Measurements from ENCODE around the gene MARF1. TPM values are rescaled to one million over a fixed set of nuclear protein-coding genes. Genes with fewer than 3 reads are reported as not detected.
"Not testable (repeated sequence)": the region's sequence is repeated elsewhere in the genome, so short reads cannot be mapped to it uniquely, and the experiment has no call there.

The MARF1 gene, protein sequence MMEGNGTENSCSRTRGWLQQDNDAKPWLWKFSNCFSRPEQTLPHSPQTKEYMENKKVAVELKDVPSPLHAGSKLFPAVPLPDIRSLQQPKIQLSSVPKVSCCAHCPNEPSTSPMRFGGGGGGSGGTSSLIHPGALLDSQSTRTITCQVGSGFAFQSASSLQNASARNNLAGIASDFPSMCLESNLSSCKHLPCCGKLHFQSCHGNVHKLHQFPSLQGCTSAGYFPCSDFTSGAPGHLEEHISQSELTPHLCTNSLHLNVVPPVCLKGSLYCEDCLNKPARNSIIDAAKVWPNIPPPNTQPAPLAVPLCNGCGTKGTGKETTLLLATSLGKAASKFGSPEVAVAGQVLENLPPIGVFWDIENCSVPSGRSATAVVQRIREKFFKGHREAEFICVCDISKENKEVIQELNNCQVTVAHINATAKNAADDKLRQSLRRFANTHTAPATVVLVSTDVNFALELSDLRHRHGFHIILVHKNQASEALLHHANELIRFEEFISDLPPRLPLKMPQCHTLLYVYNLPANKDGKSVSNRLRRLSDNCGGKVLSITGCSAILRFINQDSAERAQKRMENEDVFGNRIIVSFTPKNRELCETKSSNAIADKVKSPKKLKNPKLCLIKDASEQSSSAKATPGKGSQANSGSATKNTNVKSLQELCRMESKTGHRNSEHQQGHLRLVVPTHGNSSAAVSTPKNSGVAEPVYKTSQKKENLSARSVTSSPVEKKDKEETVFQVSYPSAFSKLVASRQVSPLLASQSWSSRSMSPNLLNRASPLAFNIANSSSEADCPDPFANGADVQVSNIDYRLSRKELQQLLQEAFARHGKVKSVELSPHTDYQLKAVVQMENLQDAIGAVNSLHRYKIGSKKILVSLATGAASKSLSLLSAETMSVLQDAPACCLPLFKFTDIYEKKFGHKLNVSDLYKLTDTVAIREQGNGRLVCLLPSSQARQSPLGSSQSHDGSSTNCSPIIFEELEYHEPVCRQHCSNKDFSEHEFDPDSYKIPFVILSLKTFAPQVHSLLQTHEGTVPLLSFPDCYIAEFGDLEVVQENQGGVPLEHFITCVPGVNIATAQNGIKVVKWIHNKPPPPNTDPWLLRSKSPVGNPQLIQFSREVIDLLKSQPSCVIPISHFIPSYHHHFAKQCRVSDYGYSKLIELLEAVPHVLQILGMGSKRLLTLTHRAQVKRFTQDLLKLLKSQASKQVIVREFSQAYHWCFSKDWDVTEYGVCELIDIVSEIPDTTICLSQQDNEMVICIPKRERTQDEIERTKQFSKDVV (N-terminal part only)
- total RNA-seq, result 10 to 100 TPM; 27.2 to 94.3 (median 71.3) TPM

DNA sequence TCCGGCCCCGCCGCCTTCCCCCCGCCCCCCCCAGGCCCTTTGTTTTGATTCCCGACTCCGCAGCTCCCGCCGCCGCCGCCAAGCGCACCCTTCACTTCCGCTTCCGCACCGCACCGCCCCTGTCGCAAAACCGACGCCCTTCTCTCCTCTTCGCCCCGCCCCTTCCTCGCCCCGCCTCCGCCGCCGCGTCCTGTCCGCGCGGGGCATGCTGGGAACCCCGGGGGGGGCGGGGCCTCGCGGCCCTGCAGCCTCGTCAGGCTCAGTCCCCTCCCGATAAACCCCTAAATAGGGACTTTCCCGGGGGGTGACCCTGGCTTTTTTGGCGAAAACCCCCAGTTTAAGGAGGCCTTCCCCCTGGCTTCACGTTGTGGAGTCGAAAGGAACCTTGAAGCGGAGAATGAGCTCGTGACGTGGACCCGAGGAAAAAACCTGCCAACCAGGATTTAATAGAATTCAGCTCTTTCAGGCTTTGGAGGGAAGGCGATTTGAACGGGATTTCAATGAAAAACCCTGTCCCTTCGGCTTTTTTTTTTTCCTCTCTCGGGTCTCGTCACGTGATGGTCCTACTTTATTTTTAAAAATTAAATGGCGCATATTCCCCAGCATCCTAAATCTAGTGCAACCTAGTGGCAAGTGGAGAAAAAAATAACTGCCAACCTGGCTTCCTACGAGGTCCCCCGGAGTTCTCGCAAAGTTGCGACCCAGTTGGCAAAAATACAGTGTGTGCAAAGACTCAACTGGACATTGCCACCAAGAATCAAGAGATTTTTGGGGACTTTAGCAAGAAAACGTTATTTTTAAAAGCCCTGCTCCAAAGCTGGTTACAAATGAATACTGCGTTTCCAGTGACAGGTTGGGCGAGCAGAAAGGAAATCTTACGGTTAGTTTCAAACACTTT is at the start of gene MARF1:
Gene MARF1 (minus strand): TSS at position 107 of the 898 bp plus-strand sequence. CDS start 3,921 bp downstream, outside the sequence.
- TF ChIP-seq EP300 (IDR thresholded peaks at IDR 0.05) (peak in 1 of 4 donors; percentile 76), POLR2A (IDR thresholded peaks at IDR 0.05) (peak; percentile 94 to 99 (median 97)), POLR2AphosphoS5 (IDR thresholded peaks at IDR 0.05) (peak; percentile 94 to 96)
- TF ChIP-seq, protein P1, sequence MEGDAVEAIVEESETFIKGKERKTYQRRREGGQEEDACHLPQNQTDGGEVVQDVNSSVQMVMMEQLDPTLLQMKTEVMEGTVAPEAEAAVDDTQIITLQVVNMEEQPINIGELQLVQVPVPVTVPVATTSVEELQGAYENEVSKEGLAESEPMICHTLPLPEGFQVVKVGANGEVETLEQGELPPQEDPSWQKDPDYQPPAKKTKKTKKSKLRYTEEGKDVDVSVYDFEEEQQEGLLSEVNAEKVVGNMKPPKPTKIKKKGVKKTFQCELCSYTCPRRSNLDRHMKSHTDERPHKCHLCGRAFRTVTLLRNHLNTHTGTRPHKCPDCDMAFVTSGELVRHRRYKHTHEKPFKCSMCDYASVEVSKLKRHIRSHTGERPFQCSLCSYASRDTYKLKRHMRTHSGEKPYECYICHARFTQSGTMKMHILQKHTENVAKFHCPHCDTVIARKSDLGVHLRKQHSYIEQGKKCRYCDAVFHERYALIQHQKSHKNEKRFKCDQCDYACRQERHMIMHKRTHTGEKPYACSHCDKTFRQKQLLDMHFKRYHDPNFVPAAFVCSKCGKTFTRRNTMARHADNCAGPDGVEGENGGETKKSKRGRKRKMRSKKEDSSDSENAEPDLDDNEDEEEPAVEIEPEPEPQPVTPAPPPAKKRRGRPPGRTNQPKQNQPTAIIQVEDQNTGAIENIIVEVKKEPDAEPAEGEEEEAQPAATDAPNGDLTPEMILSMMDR (IDR thresholded peaks at IDR 0.05), result peak in 4 of 6 experiments; percentile 28 to 39 (median 34)
- H3K36me3 ChIP-seq, result peaks cover 5 to 11% (median 7%) of the 10 kb centered on the region in 4 donors
- WGBS, 2 donors, result 0% methylated on average over 24 to 53 of the region's 58 CpGs
- H3K4me3 ChIP-seq, result peak within 1 kb of the TSS; percentile 81 to 96 (median 94)
- ATAC-seq (ENCODE audit: low FRiP score in 2 of 2) (peak; percentile 99), DNase-seq (peak; percentile 96 to 100)
- H3K27me3 ChIP-seq, result no peaks in the 10 kb centered on the region
- no peaks in the 10 kb centered on the region for H3K9me3 ChIP-seq
- peak within 1 kb of the TSS; percentile 96 to 99 (median 98) for H3K27ac ChIP-seq
- H3K4me1 ChIP-seq, result peaks cover 21 to 31% (median 26%) of the 10 kb centered on the region in 4 donors

DNA sequence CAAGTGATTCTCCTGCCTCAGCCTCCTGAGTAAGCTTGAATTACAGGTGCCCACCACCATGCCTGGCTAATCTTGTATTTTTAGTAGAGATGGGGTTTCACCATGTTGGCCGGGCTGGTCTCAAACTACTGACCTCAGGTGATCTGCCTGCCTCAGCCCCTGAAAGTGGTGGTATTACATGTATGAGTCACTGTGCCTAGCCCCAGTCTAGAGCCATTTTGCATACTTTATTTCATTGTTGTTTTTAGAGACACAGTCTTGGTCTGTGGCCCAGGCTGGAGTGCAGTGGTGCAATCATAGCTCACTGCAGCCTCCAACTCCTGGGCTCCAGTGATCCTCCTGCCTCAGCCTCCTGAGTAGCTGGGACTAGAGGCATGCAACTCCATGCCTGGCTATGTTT is 49.6 kb upstream of the MARF1 start:
- H3K9me3 ChIP-seq; H3K27me3 ChIP-seq; H3K4me1 ChIP-seq; H3K4me3 ChIP-seq; DNase-seq; ATAC-seq (ENCODE audit: low FRiP score in 2 of 2); H3K27ac ChIP-seq: not testable (repeated sequence)
- peaks cover 13 to 90% (median 80%) of the 10 kb centered on the region in 4 donors for H3K36me3 ChIP-seq
- 86 to 100% methylated on average over 1 of the region's 1 CpG for WGBS, 2 donors

DNA sequence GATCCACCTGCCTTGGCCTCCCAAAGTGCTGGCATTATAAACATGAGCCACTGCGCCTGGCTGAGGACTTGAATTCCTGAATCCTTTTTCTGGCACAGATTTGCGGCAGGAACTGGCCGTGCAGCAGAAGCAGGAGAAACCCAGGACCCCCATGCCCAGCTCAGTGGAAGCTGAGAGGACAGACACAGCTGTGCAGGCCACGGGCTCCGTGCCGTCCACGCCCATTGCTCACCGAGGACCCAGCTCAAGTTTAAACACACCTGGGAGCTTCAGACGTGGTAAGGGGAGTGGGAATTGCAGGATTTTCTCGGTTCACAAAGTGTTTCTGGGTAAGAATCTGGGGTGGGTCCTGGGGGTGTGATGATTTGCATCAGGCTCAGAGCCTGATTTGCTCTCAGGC is 48.1 kb upstream of the MARF1 start:
- Histone ChIP-seq H3K36me3 (peaks cover 14 to 90% (median 71%) of the 10 kb centered on the region in 4 donors), H3K9me3 (no peaks in the 10 kb centered on the region), H3K27me3 (no peaks in the 10 kb centered on the region), H3K4me1 (no peaks in the 10 kb centered on the region), H3K4me3 (no peak overlapping the region), H3K27ac (no peak overlapping the region)
- TF ChIP-seq POLR2AphosphoS5 (IDR thresholded peaks at IDR 0.05), result no peak
- TF ChIP-seq EP300 (IDR thresholded peaks at IDR 0.05), result no peak
- TF ChIP-seq, protein P1 (IDR thresholded peaks at IDR 0.05), result no peak
- TF ChIP-seq POLR2A (IDR thresholded peaks at IDR 0.05), result no peak
- ATAC-seq (ENCODE audit: low FRiP score in 2 of 2) (no peak), DNase-seq (peak in 1 of 2 donors; percentile 37)
- 93 to 95% methylated on average over 10 of the region's 10 CpGs for WGBS, 2 donors

DNA sequence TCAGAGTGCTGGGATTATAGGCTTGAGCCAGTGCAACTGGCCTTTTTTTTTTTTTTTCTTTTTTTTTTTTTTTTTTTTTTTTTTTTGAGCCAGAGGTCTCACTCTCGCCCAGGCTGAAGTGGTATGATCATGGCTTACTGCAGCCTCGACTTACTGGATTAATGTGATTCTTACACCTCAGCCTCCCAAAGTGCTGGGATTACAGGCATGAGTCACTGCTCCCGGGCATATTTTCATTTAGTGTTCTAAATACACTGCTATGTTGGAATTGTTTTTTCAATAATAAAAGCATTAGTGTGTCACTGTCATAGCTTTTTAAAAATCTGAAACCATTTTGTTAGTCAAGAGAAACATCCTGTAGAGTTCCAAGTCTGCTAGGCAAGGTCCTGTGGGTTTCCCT is 47.3 kb upstream of the MARF1 start:
- Histone ChIP-seq H3K27me3 (no peaks in the 10 kb centered on the region), H3K36me3 (peaks cover 14 to 87% (median 69%) of the 10 kb centered on the region in 4 donors), H3K4me3 (no peak overlapping the region), H3K9me3 (no peaks in the 10 kb centered on the region), H3K27ac (no peak overlapping the region), H3K4me1 (no peaks in the 10 kb centered on the region)
- DNase-seq, result no peak
- ATAC-seq (ENCODE audit: low FRiP score in 2 of 2), result no peak
- WGBS, 2 donors, result 95% methylated on average over 3 of the region's 3 CpGs
- TF ChIP-seq, protein P1 (IDR thresholded peaks at IDR 0.05), result no peak
- TF ChIP-seq POLR2AphosphoS5 (IDR thresholded peaks at IDR 0.05) (no peak), POLR2A (IDR thresholded peaks at IDR 0.05) (no peak)

Measured in upper lobe of left lung (tissue), 6 donors.